Measurements from ENCODE around the gene RXFP2.

RXFP2 gene

GRCh38 chr13:31767175-31767900, 28.0 kb downstream of the RXFP2 start:
- DNase-seq (ENCODE audit: low read depth): no peak

- no peak for DNase-seq (ENCODE audit: low read depth)
These were observed 29.0 kb downstream of the RXFP2 start for GRCh38 chr13:31768351-31768750.

- DNase-seq (ENCODE audit: low read depth): no peak
These were observed 30.2 kb downstream of the RXFP2 start for GRCh38 chr13:31769575-31769974.

- no peak for DNase-seq (ENCODE audit: low read depth)
These were observed 32.9 kb downstream of the RXFP2 start for GRCh38 chr13:31772231-31772630.

GRCh38 chr13:31773538-31773937, 34.2 kb downstream of the RXFP2 start:
- DNase-seq (ENCODE audit: low read depth): no peak

- no peak for DNase-seq (ENCODE audit: low read depth)
These were observed 34.9 kb downstream of the RXFP2 start for GRCh38 chr13:31774186-31774750.

- no peak for DNase-seq (ENCODE audit: low read depth)
These were observed 35.8 kb downstream of the RXFP2 start for GRCh38 chr13:31775148-31775547.

GRCh38 chr13:31775686-31776085, 36.4 kb downstream of the RXFP2 start:
- DNase-seq (ENCODE audit: low read depth): no peak

- no peak for DNase-seq (ENCODE audit: low read depth)
These were observed 41.7 kb downstream of the RXFP2 start for GRCh38 chr13:31781064-31781463.

GRCh38 chr13:31786011-31786410, 46.7 kb downstream of the RXFP2 start:
- DNase-seq (ENCODE audit: low read depth): no peak

- DNase-seq (ENCODE audit: low read depth): no peak
These were observed 51.7 kb downstream of the RXFP2 start for GRCh38 chr13:31790992-31791391.

- DNase-seq (ENCODE audit: low read depth): no peak
These were observed 53.9 kb downstream of the RXFP2 start for GRCh38 chr13:31793246-31793645.

- DNase-seq (ENCODE audit: low read depth): no peak
These were observed 55.1 kb downstream of the RXFP2 start for GRCh38 chr13:31794452-31794851.

GRCh38 chr13:31797154-31797775, 57.9 kb downstream of the RXFP2 start:
- no peak for DNase-seq (ENCODE audit: low read depth)

GRCh38 chr13:31798189-31798588, 58.9 kb downstream of the RXFP2 start:
- no peak for DNase-seq (ENCODE audit: low read depth)

- DNase-seq (ENCODE audit: low read depth): no peak
These were observed 61.8 kb downstream of the RXFP2 start for GRCh38 chr13:31801088-31801487.

GRCh38 chr13:31803311-31803710, 64.0 kb downstream of the RXFP2 start:
- DNase-seq (ENCODE audit: low read depth): no peak

- no peak for DNase-seq (ENCODE audit: low read depth)
These were observed 66.5 kb downstream of the RXFP2 start for GRCh38 chr13:31805841-31806240.

GRCh38 chr13:31807090-31807541, 67.8 kb downstream of the RXFP2 start:
- no peak for DNase-seq (ENCODE audit: low read depth)

- no peak for DNase-seq (ENCODE audit: low read depth)
These were observed 75.2 kb downstream of the RXFP2 start for GRCh38 chr13:31814536-31814935.

- no peak for DNase-seq (ENCODE audit: low read depth)
These were observed 76.2 kb downstream of the RXFP2 start for GRCh38 chr13:31815361-31816144.

- DNase-seq (ENCODE audit: low read depth): no peak
These were observed 78.9 kb downstream of the RXFP2 start for GRCh38 chr13:31818236-31818635.
